PFSK-1 (cell line): ENCODE data around the gene TBC1D9.

Experiments used
- FOXP2 ChIP-seq: optimal IDR thresholded peaks from 2 replicates; pipeline ENCODE3; 2011; ENCODE audit warnings: borderline replicate concordance, control low read depth, inconsistent platforms; ENCODE audit not compliant: insufficient read depth; ENCODE audit errors: extremely low read length, extremely low read depth
- POLR2AphosphoS5 ChIP-seq: IDR thresholded peaks from 2 replicates; pipeline ENCODE4 v1.6.1; 2012; ENCODE audit warnings: low read depth, mild to moderate bottlenecking, control low read depth, low read length, moderate library complexity
- SIN3A ChIP-seq: IDR thresholded peaks from 2 replicates; pipeline ENCODE4 v1.6.1; 2012; ENCODE audit warnings: mild to moderate bottlenecking, low read length, moderate library complexity, borderline replicate concordance; ENCODE audit not compliant: insufficient read depth
- TAF1 ChIP-seq: IDR thresholded peaks from 2 replicates; pipeline ENCODE4 v1.6.1; 2012; ENCODE audit warnings: low read length, control low read depth, borderline replicate concordance; ENCODE audit not compliant: insufficient read depth

DNA sequence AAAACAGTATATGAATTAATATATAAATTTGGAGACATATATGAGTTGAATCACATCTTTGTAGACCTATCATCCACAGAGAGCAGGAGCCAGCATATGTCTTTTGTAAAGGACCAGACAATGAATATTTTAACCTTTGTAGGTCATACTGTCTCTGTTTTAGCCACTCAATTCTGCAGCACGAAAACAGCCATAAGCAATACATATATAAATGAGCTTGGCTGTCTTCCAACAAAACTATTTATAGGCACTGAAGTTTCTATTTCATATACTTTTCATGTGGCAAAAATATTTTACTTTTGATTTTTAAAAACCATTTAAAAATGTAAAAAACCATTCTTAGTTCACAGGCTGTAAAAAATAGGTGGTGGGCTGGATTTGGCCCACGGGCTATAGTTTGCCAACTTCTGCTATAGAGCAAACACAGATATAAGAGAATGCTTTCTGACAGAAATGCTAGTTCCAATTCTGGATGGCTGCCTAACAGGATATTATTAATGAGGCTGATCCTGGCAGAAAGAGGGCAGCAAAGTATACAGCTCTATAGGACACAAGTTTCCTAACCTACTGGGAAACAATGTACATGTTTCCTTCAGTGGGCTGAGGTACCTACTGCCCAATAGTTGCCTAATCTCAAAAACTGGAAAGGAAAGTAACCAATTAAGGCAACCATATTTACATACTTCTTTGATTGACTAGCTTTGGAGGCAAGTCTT lies 129.4 kb downstream of the TBC1D9 start:
- TF ChIP-seq FOXP2 (no peak), TAF1 (no peak), POLR2AphosphoS5 (no peak), SIN3A (no peak)
